ENCODE results near the gene STAP2.

The STAP2 gene

GRCh38 chr19:4370418-4371041, 31.9 kb upstream of the STAP2 start:
- no peaks in the 10 kb centered on the region for H3K27me3 ChIP-seq (ENCODE audit: insufficient read depth, poor library complexity, severe bottlenecking)
- no peak overlapping the region for H3K4me3 ChIP-seq (replicated peaks; ENCODE audit: insufficient read depth, low read length)
- no peak overlapping the region for H3K27ac ChIP-seq (replicated peaks)
- no peak for DNase-seq (ENCODE audit: low read depth in 1 of 2, low spot score in 1 of 2)
- no peak for TF ChIP-seq CTCF (IDR thresholded peaks at IDR 0.05; ENCODE audit: insufficient read depth, low read length)
- no peak for TF ChIP-seq SPI1 (IDR thresholded peaks at IDR 0.05; ENCODE audit: borderline replicate concordance, low read depth)
- no peak for TF ChIP-seq POLR2AphosphoS5 (IDR thresholded peaks at IDR 0.05; ENCODE audit: low read depth)
- TF ChIP-seq REST (IDR thresholded peaks at IDR 0.05; ENCODE audit: insufficient replicate concordance, low read depth), result no peak
- TF ChIP-seq GABPA (IDR thresholded peaks at IDR 0.05; ENCODE audit: low read depth), result no peak

- DNase-seq (ENCODE audit: low read depth in 1 of 2, low spot score in 1 of 2), result peak; percentile 57 to 75
- Histone ChIP-seq H3K4me3 (replicated peaks; ENCODE audit: insufficient read depth, low read length) (peak overlapping the region; percentile 27; the same call in 1 of the 2 replicates), H3K27me3 (ENCODE audit: insufficient read depth, poor library complexity, severe bottlenecking) (no peaks in the 10 kb centered on the region), H3K27ac (replicated peaks) (peak overlapping the region; percentile 41)
- no peak for TF ChIP-seq REST (IDR thresholded peaks at IDR 0.05; ENCODE audit: insufficient replicate concordance, low read depth)
- peak; percentile 43 for TF ChIP-seq CTCF (IDR thresholded peaks at IDR 0.05; ENCODE audit: insufficient read depth, low read length)
Measured at GRCh38 chr19:4369888-4370260, 31.2 kb upstream of the STAP2 start.

- H3K27me3 ChIP-seq (ENCODE audit: insufficient read depth, poor library complexity, severe bottlenecking), result no peaks in the 10 kb centered on the region
- TF ChIP-seq GABPA (IDR thresholded peaks at IDR 0.05; ENCODE audit: low read depth) (no peak), POLR2AphosphoS5 (IDR thresholded peaks at IDR 0.05; ENCODE audit: low read depth) (no peak), REST (IDR thresholded peaks at IDR 0.05; ENCODE audit: insufficient replicate concordance, low read depth) (no peak)
- peak overlapping the region; percentile 27 for H3K4me3 ChIP-seq (replicated peaks; ENCODE audit: insufficient read depth, low read length)
- peak; percentile 23 to 63 for DNase-seq (ENCODE audit: low read depth in 1 of 2, low spot score in 1 of 2)
- peak overlapping the region; percentile 41 for H3K27ac ChIP-seq (replicated peaks)
Measured at GRCh38 chr19:4369109-4369887, 30.7 kb upstream of the STAP2 start.

Data from HL-60 (cell line).